CD4-positive, alpha-beta T cell treated with Interleukin-21 for 1 hour (primary cell): ENCODE data around the gene RNASEL.

ENCODE experiments used
- DNase-seq: peaks from one replicate; pipeline ENCODE4 v3.0.0-alpha.2; 2020

Gene RNASEL, protein sequence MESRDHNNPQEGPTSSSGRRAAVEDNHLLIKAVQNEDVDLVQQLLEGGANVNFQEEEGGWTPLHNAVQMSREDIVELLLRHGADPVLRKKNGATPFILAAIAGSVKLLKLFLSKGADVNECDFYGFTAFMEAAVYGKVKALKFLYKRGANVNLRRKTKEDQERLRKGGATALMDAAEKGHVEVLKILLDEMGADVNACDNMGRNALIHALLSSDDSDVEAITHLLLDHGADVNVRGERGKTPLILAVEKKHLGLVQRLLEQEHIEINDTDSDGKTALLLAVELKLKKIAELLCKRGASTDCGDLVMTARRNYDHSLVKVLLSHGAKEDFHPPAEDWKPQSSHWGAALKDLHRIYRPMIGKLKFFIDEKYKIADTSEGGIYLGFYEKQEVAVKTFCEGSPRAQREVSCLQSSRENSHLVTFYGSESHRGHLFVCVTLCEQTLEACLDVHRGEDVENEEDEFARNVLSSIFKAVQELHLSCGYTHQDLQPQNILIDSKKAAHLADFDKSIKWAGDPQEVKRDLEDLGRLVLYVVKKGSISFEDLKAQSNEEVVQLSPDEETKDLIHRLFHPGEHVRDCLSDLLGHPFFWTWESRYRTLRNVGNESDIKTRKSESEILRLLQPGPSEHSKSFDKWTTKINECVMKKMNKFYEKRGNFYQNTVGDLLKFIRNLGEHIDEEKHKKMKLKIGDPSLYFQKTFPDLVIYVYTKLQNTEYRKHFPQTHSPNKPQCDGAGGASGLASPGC

DNA sequence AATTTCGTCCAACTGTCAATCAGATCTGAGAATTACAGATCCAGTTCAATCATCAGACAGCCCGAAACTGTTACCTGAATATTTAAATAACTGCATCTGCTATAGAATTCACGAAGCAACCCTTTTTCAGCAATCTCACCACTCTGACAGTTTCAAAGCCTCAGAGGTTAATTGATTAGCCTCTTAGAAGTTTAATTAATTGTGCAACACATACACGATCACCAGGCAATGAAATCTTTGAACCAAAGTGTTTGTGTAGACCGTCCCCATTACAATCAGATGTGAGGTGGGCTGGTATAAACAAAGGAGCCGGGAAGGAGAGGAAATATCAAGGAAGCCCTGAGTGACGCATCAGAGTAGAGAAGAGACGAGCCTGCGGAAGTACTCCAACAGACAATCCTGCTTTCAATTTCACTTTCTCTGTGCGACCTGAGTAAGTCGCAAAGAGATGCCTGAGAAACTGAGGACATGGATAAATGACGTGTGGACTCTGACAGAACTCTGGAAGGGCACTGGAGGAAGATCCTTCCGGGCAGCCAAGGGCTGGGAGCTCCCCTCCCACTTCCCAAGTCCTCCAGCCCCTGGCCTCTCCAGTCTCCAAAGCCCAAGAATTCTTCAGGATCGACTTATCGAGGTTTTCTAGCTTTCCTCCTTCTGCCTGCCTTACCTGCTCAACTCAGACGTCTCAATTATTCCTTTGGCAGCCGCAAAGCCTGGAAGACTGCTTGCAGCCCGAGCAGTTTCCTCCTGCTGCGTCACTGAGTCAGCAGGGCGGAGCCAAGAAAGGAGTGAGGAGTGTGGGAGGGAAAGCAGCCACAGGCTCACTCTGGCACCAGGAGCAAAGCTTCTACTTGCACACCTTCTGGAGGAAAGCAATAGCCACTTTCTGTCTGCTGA lies at the start of gene RNASEL:
Gene RNASEL, minus strand, starts transcription at position 757 of the 897 bp plus-strand sequence. CDS start 2,450 bp downstream, outside the sequence.
- peak; percentile 72 for DNase-seq

DNA sequence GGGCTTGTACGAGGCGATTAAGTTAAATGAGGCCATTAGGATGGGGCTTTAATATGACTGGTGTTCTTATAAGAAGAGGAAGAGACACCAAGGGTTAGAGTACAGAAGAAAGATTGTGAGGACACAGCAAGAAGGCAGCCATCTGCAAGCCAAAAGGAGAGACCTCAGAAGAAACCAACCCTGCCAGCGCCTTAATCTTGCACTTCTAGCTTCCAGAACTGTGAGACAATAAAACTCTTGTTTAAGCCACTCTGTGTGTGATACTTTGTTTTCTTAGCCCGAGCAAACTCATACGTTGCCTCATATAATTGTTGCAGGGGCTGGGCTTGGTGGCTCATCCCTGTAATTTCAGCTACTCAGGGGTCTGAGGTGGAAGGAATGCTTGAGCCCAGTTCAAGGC lies 48.7 kb upstream of the RNASEL start:
- DNase-seq = no peak

GRCh38 chr1:182635871-182636270 lies 46.8 kb upstream of the RNASEL start:
- no peak for DNase-seq

DNA sequence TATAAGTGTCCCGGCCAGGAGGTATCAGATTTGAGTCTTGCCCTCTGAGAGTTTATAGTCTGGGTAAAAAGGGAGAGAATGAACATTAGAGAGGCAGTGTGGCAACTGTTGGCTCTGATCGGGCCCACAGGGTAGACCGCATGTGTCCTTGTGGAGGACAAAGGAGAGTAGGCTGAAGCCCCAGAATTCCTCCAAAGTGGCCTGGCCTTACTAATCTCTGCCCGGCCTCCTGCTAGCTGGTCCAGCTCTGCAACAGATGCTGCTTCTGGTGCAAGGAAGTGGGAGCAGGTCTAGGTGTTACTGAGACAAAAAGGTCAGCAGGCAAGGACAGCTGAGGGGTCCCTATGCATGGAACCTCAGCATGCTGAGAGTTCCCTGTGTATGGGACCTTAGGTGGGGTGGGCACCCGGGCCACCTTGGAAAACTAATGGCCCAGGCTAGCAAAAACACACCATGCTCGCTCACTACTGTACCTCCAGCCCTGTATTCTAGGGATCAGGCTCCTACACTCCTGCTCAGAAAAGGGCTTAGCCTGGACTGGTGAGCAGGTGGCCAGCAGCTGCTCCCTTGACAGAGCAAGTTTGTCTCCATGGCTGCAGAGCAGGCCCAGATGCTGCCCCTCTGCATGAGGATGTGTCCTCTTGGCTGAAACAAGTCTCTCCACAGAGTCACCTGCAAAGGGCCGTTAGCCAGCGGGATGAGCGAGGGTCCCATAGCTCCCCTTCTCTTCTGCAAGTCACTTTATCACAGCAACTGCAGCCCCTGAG lies 45.4 kb upstream of the RNASEL start:
- DNase-seq = no peak

DNA sequence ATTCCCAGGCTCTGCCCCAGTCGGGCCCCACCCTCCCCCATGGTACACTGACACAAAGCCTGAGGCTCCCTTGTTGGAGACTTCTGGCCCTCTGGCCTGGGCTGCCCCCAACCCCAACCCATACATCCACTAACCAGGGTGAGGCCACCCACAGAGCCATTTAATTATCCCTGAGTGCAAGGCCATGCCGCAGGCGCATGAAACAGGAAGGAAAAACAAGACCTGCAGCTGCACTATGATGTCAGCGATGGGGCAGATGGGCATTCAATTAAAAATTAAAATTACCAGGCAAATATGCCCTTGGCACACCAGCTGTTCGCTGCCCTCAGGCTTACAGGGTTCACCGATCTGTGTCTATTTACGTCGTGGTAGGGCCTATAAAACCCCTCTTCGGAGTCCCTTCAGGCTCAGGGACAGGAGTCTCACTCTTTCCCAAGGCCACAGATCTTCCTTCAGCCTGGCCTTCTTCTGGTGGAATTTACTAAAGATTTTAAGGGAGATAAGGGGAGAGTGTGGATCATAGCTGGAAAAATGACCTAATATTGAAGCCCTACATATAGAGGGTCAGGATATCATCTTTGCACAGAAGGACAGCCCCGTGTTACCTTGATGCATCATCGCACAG lies 44.7 kb upstream of the RNASEL start:
- DNase-seq = no peak

DNA sequence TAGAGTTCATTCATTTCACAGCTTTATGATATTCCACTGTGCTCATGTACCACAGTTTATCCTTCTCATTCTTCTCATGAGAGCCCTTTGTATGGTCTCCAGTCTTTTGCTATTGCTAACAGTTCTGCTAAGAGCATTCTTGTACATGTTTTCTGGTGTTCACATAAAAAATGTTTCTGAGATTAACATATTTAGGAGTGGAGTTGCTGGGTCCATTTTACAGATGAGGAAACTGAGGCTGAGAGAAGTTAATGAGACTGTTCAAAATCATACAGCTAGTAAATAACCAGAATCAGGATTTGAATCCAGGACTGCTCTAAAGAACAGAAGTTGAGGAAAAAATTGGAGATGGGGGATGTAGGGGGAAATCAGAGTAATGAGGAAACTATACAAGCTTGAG lies 44.0 kb upstream of the RNASEL start:
- DNase-seq = no peak

- DNase-seq = peak; percentile 14
These were observed 43.4 kb upstream of the RNASEL start for GRCh38 chr1:182632441-182632857.

DNA sequence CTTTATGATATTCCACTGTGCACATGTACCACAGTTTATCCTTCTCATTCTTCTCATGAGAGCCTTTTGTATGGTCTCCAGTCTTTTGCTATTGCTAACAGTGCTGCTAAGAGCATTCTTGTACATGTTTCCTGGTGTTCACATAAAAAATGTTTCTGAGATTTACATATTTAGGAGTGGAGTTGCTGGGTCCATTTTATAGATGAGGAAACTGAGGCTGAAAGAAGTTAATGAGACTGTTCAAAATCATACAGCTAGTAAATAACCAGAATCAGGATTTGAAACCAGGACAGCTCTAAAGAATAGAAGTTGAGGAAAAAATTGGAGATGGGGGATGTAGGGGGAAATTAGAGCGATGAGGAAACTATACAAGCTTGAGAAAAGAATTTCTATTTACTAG lies 42.9 kb upstream of the RNASEL start:
- no peak for DNase-seq

DNA sequence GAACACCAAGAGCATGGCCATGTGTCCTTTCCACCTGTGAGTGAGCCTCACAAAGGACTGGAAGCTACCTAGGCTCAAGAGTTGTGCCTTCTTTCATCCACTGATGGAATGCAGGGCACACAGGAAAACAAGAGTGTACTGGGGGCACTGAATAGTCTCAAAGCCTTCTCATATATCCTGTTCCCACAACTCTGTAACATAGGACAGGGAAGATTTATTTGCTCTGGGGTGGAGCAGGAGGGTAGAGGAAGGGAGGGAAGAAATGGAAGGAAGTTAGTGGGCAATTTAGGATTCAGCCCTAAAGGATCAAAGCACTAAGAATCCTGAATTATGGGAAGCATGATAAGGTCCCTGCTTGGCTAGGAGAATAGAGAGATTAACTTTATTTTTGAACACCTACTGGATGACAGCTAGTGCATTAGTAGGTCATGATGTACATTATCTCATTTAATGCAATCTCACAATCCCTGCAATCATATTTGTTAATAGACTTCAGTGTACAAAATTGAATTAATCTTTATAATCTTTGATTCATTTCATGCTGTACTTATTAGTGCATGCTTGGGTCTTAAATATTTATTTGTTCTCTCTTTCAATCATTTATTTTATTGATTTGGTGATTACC lies 42.1 kb upstream of the RNASEL start:
- DNase-seq = no peak

GRCh38 chr1:182630586-182630985 lies 41.5 kb upstream of the RNASEL start:
- DNase-seq = no peak

DNA sequence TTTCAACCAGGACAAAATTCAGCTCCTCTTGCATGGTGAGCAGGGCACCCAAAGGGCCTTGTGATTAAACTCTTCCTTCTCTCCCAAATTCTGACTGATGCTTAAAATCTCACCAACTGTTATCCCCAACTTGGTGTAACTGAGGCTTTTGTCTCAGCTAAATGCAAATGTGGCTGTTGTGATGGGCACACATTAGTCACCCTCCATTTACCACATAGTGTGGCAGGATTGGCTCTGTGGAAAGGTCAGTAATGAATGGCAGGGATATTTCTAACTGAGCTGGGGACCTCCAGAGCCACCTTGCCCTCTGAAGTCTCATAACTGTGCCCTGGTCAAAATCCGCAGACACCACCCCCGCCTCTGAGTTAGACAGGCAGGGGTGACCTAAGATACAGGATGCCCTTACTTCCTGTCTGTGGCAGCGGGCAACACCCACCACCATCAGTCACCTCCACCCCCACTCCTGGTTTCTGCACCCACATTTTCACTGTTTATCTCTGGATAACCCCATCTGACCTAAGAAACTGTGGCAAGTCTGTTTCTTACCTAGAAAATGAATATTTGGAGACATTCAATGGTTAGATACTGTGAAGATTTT lies 40.5 kb upstream of the RNASEL start:
- peak; percentile 64 for DNase-seq

- DNase-seq = no peak
These were observed 40.0 kb upstream of the RNASEL start for GRCh38 chr1:182629080-182629479.

DNA sequence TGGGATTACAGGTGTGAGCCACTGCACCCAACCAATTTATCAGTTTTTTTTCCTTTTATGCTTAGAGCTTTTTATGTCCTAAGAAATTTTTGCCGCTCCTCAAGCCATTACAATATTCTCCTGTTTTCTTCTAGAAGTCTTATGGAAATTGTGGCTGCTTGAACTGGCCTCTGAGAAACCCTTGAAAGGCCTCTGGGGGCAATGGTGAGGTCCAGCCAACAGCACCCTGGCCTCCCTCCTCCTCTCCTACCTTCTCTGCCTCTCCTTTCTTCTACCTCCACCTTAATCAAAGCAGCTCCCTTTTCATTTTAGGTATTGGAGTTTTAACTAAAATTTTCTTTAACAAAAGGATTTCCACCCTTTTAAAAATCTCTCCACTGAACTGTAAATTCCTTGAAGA lies 39.6 kb upstream of the RNASEL start:
- no peak for DNase-seq

- no peak for DNase-seq
These were observed 38.6 kb upstream of the RNASEL start for GRCh38 chr1:182627622-182628021.

GRCh38 chr1:182626527-182626926 lies 37.5 kb upstream of the RNASEL start:
- DNase-seq = no peak

DNA sequence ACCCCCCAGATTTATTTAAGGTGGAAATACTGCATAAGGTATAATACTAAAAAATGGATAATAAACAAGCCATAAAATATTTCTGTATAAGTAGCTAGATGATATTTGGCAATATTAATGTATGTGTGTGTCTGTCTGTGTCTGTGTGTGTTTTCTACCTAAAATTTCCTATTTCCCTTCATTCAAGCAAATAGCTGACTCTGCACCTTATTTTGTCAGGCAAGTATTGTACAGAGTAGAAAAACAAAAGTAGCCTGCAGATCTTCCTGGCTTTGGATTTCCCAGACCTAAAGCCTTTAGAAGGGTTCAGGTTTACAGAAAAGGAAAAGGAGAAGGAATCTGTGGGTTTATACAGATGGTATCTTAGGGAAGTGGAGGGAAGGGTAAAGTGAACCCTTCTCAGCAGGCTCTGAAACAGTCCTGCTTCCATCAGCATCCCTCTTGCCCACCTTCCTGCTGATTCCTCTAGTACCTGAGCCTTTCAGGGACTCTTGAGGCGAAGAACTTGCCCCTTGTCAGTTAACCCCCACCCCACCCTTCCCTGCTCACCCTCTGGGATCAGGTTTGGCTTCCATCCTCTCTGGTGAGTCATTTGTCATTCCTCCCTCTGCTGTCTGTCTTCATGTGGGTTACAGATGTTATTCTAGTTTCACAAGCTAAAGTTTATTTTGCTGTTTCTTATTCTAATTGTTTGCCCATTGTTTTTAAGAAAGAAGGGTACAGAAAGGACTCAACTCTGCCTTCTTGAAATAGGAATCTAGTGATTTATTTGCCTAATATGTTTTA lies 36.9 kb upstream of the RNASEL start:
- DNase-seq = no peak

DNA sequence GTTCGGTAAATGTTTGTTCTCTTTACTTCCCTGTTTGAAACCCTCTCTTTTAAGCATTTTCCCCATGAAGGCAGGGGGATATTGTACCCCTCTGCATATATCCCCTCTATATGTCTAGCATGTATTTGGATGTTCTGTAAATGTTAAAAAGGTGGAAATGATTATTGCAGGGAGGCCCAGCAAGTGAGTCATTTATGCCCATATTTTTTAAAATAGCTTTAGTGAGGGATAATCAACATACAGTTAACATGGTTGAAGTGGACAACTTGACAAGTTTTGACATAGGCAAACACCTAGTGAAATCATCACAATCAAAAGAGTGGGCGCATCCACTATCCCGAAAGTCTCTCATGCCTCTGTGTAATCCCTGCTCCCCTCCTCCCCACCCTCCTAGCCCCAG lies 36.0 kb upstream of the RNASEL start:
- DNase-seq = no peak

- DNase-seq = no peak
These were observed 35.5 kb upstream of the RNASEL start for GRCh38 chr1:182624577-182624976.

- no peak for DNase-seq
These were observed 34.0 kb upstream of the RNASEL start for GRCh38 chr1:182622901-182623528.

GRCh38 chr1:182621906-182622305 lies 32.9 kb upstream of the RNASEL start:
- no peak for DNase-seq
